ENCODE measurements around the gene C10orf120.
A peak's percentile ranks its signal among the peaks of the same experiment; 100 is the strongest.

Gene C10orf120

GRCh38 chr10:122733931-122734665, 34.5 kb upstream of the C10orf120 start:
- TF ChIP-seq CTCF (IDR thresholded peaks at IDR 0.05; ENCODE audit: control insufficient read depth, extremely low read depth, insufficient read depth), result no peak
- DNase-seq (ENCODE audit: low read depth), result no peak
- no peak overlapping the region for H3K4me3 ChIP-seq (ENCODE audit: low read depth, low read length)

- no peak for DNase-seq (ENCODE audit: low read depth)
- TF ChIP-seq CTCF (IDR thresholded peaks at IDR 0.05; ENCODE audit: control insufficient read depth, extremely low read depth, insufficient read depth), result no peak
- no peak overlapping the region for H3K4me3 ChIP-seq (ENCODE audit: low read depth, low read length)
Observed at GRCh38 chr10:122733443-122733842, 33.8 kb upstream of the C10orf120 start.

GRCh38 chr10:122730238-122730637, 30.6 kb upstream of the C10orf120 start:
- H3K4me3 ChIP-seq (ENCODE audit: low read depth, low read length), result no peak overlapping the region
- no peak for TF ChIP-seq CTCF (IDR thresholded peaks at IDR 0.05; ENCODE audit: control insufficient read depth, extremely low read depth, insufficient read depth)
- DNase-seq (ENCODE audit: low read depth), result no peak

GRCh38 chr10:122729126-122729525, 29.5 kb upstream of the C10orf120 start:
- no peak for DNase-seq (ENCODE audit: low read depth)
- TF ChIP-seq CTCF (IDR thresholded peaks at IDR 0.05; ENCODE audit: control insufficient read depth, extremely low read depth, insufficient read depth), result no peak
- H3K4me3 ChIP-seq (ENCODE audit: low read depth, low read length), result no peak overlapping the region

- no peak for DNase-seq (ENCODE audit: low read depth)
- no peak overlapping the region for H3K4me3 ChIP-seq (ENCODE audit: low read depth, low read length)
- TF ChIP-seq CTCF (IDR thresholded peaks at IDR 0.05; ENCODE audit: control insufficient read depth, extremely low read depth, insufficient read depth), result no peak
Observed at GRCh38 chr10:122727426-122727825, 27.8 kb upstream of the C10orf120 start.

- H3K4me3 ChIP-seq (ENCODE audit: low read depth, low read length), result no peak overlapping the region
- DNase-seq (ENCODE audit: low read depth), result no peak
- TF ChIP-seq CTCF (IDR thresholded peaks at IDR 0.05; ENCODE audit: control insufficient read depth, extremely low read depth, insufficient read depth), result peak; percentile 51
Observed at GRCh38 chr10:122725768-122726167, 26.1 kb upstream of the C10orf120 start.

GRCh38 chr10:122725006-122725405, 25.4 kb upstream of the C10orf120 start:
- no peak for TF ChIP-seq CTCF (IDR thresholded peaks at IDR 0.05; ENCODE audit: control insufficient read depth, extremely low read depth, insufficient read depth)
- no peak overlapping the region for H3K4me3 ChIP-seq (ENCODE audit: low read depth, low read length)
- DNase-seq (ENCODE audit: low read depth), result no peak

Data from LNCaP clone FGC (cell line).